Astrocyte of the cerebellum (primary cell): Measurements from ENCODE around the gene RNF123.

Experiments used
- DNase-seq: peaks from one replicate; pipeline ENCODE4 v3.0.0-alpha.2; 2011; ENCODE audit warnings: low read depth
- H3K4me3 ChIP-seq: 2 replicates; pipeline ENCODE4 v1.5.1; 2011; ENCODE audit warnings: mild to moderate bottlenecking, low read depth, low read length, moderate library complexity
- in situ Hi-C: cut with HindIII; loops from 2 replicates; pipeline ENCODE4 v1.10.0; 2017; ENCODE audit warnings: low sequenced_read_pairs
- TF ChIP-seq, protein P1 (sequence below): IDR thresholded peaks from 2 replicates; pipeline ENCODE4 v1.5.1; 2012; ENCODE audit warnings: low read length, low read depth, moderate library complexity, mild to moderate bottlenecking; ENCODE audit errors: missing control alignments

The RNF123 gene

GRCh38 chr3:49689046-49689907 is at the start of gene RNF123, which contains the start of gene MST1:
Gene RNF123, plus strand, starts transcription at chr3:49689557. Its CDS starts 1,609 bp downstream, at chr3:49691166.
Gene MST1, minus strand, starts transcription at chr3:49689474. Its CDS starts 783 bp downstream, at chr3:49688691.
- in situ Hi-C loops: no loop called here
- TF ChIP-seq, protein P1, sequence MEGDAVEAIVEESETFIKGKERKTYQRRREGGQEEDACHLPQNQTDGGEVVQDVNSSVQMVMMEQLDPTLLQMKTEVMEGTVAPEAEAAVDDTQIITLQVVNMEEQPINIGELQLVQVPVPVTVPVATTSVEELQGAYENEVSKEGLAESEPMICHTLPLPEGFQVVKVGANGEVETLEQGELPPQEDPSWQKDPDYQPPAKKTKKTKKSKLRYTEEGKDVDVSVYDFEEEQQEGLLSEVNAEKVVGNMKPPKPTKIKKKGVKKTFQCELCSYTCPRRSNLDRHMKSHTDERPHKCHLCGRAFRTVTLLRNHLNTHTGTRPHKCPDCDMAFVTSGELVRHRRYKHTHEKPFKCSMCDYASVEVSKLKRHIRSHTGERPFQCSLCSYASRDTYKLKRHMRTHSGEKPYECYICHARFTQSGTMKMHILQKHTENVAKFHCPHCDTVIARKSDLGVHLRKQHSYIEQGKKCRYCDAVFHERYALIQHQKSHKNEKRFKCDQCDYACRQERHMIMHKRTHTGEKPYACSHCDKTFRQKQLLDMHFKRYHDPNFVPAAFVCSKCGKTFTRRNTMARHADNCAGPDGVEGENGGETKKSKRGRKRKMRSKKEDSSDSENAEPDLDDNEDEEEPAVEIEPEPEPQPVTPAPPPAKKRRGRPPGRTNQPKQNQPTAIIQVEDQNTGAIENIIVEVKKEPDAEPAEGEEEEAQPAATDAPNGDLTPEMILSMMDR: peak; percentile 46
- DNase-seq: peak; percentile 70
- H3K4me3 ChIP-seq: peak within 1 kb of the TSS; percentile 95

DNA sequence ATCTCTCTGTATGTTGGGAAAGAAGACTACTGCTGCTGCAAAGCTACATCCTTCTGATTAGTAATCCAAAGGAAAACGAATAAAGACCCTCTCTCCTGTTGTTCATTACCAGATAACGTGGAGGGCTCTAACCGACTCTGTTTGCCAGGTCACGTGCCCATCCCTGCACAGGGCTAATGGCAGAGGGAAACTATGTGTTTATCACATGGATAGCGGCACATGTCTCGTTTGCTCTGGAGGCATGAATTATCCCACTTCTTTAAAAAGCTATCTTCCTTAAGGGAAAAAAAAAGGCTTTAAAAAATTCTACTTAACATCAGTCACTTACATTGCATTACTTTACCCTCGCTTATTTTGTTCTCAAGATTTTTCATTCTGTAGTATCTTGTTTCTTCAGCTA is 48.1 kb upstream of the RNF123 start:
- in situ Hi-C loops: no loop called here
- TF ChIP-seq, protein P1: no peak
- DNase-seq: no peak
- no peak overlapping the region for H3K4me3 ChIP-seq

DNA sequence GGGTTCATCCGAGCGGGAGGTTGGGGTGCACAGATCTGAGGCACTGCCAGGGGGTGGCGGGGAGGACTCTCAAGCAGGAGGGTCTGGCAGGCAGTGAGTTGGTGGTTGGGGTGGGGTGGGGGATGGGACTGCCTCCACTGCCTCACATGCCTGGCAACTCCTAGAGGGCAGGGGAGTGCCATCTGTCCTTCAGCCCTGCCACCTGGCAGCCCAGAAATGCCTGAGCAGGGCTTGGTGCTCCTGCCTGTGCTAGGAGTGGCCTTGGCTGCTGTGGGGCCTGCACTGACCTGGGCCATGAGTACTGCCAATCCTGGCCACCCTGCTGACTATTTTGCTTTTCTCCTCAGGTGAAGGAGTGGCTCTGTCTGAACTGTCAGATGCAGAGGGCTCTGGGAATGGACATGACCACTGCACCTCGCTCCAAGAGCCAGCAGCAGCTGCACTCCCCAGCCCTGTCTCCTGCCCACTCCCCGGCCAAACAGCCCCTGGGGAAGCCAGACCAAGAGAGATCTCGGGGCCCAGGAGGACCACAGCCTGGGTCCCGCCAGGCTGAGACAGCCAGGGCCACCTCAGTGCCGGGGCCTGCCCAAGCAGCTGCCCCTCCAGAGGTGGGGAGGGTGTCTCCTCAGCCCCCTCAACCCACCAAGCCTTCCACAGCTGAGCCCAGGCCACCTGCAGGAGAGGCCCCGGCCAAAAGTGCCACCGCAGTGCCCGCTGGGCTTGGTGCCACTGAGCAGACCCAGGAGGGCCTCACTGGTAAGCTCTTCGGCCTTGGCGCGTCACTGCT is 47.2 kb upstream of the RNF123 start:
- TF ChIP-seq, protein P1: no peak
- in situ Hi-C loops: no loop called here
- H3K4me3 ChIP-seq: no peak overlapping the region
- DNase-seq: no peak

DNA sequence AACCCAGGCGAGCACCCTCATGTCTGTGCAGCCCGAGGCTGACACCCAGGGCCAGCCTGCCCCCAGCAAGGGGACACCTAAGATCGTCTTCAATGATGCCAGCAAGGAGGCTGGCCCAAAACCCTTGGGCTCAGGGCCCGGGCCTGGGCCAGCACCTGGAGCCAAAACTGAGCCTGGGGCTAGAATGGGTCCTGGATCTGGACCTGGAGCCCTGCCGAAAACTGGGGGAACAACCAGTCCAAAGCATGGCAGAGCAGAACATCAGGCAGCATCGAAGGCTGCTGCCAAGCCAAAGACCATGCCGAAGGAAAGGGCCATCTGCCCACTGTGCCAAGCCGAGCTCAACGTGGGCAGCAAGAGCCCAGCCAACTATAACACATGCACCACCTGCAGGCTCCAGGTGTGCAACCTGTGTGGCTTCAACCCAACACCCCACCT is 46.6 kb upstream of the RNF123 start:
- TF ChIP-seq, protein P1: no peak
- no peak for DNase-seq
- in situ Hi-C loops: no loop called here
- no peak overlapping the region for H3K4me3 ChIP-seq

GRCh38 chr3:49644684-49645083 is 44.7 kb upstream of the RNF123 start:
- in situ Hi-C loops: no loop called here
- DNase-seq: no peak
- H3K4me3 ChIP-seq: no peak overlapping the region
- TF ChIP-seq, protein P1: no peak

GRCh38 chr3:49646236-49646635 is 43.1 kb upstream of the RNF123 start:
- H3K4me3 ChIP-seq: no peak overlapping the region
- in situ Hi-C loops: no loop called here
- TF ChIP-seq, protein P1: no peak
- DNase-seq: no peak
